Activated T-cell treated with anti-CD3 and anti-CD28 coated beads, Interleukin-2, amount 50 U/mL, for 24 hours (primary cell): Measurements from ENCODE around the gene TMEM9B.

Experiments used
- DNase-seq: peaks from one replicate; pipeline ENCODE4 v3.0.0-alpha.2; 2020
- H3K27ac Mint-ChIP-seq: 2 replicates; pipeline ENCODE4 v1.8.0; 2020; ENCODE audit warnings: mild to moderate bottlenecking, mixed read lengths
- H3K27me3 Mint-ChIP-seq: 2 replicates; pipeline ENCODE4 v1.8.0; 2020; ENCODE audit warnings: mixed read lengths
- H3K36me3 Mint-ChIP-seq: 2 replicates; pipeline ENCODE4 v1.8.0; 2020; ENCODE audit warnings: low read depth, mixed read lengths
- H3K4me1 Mint-ChIP-seq: 2 replicates; pipeline ENCODE4 v1.8.0; 2020; ENCODE audit warnings: low read depth, mixed read lengths
- H3K4me3 Mint-ChIP-seq: 2 replicates; pipeline ENCODE4 v1.8.0; 2020; ENCODE audit warnings: mild to moderate bottlenecking, moderate library complexity, mixed read lengths
- H3K9me3 Mint-ChIP-seq: 2 replicates; pipeline ENCODE4 v1.8.0; 2020; ENCODE audit warnings: mixed read lengths

Gene TMEM9B

DNA sequence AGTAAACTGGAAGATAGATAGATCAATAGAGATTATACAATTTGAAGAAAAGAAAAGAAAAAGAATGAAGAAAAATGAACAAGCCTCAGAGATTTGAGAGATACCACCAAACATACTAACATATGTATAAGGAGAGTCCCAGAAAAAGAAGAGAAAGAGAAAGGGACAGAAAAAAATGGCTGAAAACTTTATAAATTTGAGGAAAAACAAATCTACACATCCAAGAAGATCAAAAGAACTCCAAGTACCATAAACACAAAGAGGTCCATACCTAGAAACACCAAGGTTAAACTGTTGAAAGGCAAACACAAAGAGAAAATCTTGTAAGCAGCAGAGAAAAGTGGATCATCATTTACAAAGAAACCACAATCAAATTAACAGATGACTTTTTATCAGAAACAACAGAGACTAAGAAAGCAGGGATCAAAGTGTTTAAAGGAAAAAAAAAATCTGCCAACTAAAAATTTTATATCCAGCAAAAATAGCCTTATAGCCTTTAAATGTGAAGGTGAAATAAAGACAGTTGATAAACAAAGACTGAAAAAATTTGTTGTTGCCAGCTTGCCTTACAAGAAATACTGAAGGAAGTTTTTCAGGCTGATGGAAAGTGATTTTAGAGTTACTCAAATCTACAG is 65.0 kb downstream of the TMEM9B start:
- Mint-ChIP-seq H3K4me1 (no peaks in the 10 kb centered on the region), H3K4me3 (no peak overlapping the region), H3K36me3 (peaks cover 9% of the 10 kb centered on the region), H3K27ac (no peak overlapping the region), H3K9me3 (peaks cover 20% of the 10 kb centered on the region), H3K27me3 (peaks cover 4% of the 10 kb centered on the region)
- DNase-seq = no peak
